Gastrocnemius medialis (tissue), 4 donors: ENCODE data around the gene VCAN.

ENCODE experiments used
- POLR2A ChIP-seq, 2 donors: fragments of 450-650 bp; IDR thresholded peaks; one replicate each; pipeline ENCODE4 v1.6.1; 2017; ENCODE audit warnings: antibody characterized with exemption in 2 of 2, mild to moderate bottlenecking in 2 of 2, moderate library complexity in 2 of 2
- TF ChIP-seq, protein P1 (sequence below), 5 experiments: fragments of 450-650 bp in 3 of 5; fragments of 200-600 bp in 2 of 5; sonication (generic) in 2 of 5; IDR thresholded peaks in 4 of 5; conservative IDR thresholded peaks in 1 of 5; 1 replicate in 4 of 5; 2 replicates in 1 of 5; pipeline ENCODE4 v1.5.1; 2016 to 2019; ENCODE audit warnings: antibody characterized with exemption in 5 of 5, mild to moderate bottlenecking in 3 of 5, moderate library complexity in 3 of 5

DNA sequence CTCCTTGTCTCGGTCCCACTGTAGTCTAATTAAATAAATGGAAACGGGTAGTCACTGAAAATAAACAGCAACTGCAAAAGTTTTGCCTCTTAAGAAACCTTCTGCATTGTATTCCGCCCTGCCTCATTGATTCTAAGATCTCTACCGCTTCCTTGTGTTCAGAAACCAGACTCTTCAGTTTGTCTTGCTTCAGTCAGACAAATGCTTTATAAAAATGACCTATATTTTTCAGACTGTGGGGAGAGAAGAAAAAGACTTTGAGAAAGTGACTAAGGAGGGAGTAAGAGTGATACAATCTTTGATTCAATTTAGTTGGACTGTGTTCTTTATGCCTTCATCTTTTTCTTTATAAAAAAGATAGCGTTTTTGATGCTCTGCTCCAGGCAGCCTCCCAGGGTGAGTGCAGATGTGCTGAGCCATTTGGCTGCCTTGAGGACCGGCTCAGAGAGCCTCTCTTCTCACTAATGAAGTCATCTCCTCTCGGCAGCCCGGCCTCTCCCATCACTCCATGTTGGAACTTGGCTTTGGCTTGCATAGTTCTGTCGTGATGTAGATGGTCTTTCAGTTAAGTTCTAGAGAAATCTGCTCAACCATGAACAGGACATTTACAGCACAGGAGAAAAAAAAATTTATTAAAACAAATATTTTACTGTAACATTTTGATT lies 4.0 kb upstream of the VCAN start:
- no peak for TF ChIP-seq POLR2A (IDR thresholded peaks at IDR 0.05)
- TF ChIP-seq, protein P1, sequence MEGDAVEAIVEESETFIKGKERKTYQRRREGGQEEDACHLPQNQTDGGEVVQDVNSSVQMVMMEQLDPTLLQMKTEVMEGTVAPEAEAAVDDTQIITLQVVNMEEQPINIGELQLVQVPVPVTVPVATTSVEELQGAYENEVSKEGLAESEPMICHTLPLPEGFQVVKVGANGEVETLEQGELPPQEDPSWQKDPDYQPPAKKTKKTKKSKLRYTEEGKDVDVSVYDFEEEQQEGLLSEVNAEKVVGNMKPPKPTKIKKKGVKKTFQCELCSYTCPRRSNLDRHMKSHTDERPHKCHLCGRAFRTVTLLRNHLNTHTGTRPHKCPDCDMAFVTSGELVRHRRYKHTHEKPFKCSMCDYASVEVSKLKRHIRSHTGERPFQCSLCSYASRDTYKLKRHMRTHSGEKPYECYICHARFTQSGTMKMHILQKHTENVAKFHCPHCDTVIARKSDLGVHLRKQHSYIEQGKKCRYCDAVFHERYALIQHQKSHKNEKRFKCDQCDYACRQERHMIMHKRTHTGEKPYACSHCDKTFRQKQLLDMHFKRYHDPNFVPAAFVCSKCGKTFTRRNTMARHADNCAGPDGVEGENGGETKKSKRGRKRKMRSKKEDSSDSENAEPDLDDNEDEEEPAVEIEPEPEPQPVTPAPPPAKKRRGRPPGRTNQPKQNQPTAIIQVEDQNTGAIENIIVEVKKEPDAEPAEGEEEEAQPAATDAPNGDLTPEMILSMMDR (IDR thresholded peaks at IDR 0.05 in 4 of 5, conservative IDR thresholded peaks at IDR 0.05 in 1 of 5): no peak
